Measurements from ENCODE around the gene HS3ST3A1.

DNA sequence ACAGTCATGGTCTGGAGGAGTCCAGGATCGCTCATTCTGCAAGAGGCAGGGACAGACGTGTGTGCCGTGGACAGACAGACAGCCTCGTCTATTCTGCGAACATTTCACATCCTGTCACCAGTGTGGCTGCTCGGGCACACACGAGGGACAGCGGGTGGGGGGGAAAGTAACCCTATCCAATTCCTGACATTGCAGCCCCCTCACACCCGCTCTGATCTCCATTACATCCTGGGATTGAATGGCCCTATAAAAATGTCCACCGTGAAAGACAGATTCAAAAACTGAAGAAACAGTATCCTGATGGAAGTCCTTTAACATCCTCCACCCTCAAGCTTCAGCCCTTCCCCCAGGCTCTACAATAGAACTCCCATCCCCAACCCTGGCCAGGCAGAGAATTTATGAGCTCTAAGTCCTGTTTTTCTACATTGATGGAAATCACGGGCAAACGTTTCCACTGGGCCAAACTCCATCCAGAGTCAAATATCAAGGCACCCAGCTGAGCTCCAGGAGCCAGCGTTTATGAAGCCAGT, 39.4 kb downstream of the HS3ST3A1 start:
- no peak for TF ChIP-seq EZH2phosphoT487 (IDR thresholded peaks at IDR 0.05; ENCODE audit: unreplicated experiment)
- TF ChIP-seq POLR2AphosphoS5 (IDR thresholded peaks at IDR 0.05; ENCODE audit: low read depth): no peak
